WERI-Rb-1 (cell line): ENCODE results near the gene SPRED2.
A peak's percentile ranks its signal among the peaks of the same experiment; 100 is the strongest.

ENCODE experiments used
- DNase-seq: peaks from one replicate; pipeline ENCODE4 v3.0.0-alpha.2; 2020
- H3K27ac ChIP-seq: fragments of 250-450 bp; sonication (Bioruptor Pico); 2 replicates; pipeline ENCODE4 v1.5.1; 2020; ENCODE audit warnings: mild to moderate bottlenecking, moderate library complexity
- H3K27me3 ChIP-seq: fragments of 250-450 bp; sonication (Bioruptor Pico); 2 replicates; pipeline ENCODE4 v1.5.1; 2021; ENCODE audit warnings: mild to moderate bottlenecking, low read depth, moderate library complexity; ENCODE audit not compliant: insufficient read depth, severe bottlenecking
- H3K36me3 ChIP-seq: fragments of 250-450 bp; sonication (Bioruptor Pico); 2 replicates; pipeline ENCODE4 v1.5.1; 2020; ENCODE audit warnings: mild to moderate bottlenecking, moderate library complexity
- H3K4me3 ChIP-seq: 2 replicates; pipeline ENCODE4 v1.5.1; 2011; ENCODE audit warnings: low read depth, mild to moderate bottlenecking, control low read depth, low read length
- H3K9me3 ChIP-seq: fragments of 250-450 bp; sonication (Bioruptor Pico); 2 replicates; pipeline ENCODE4 v1.5.1; 2021; ENCODE audit warnings: mild to moderate bottlenecking, moderate library complexity; ENCODE audit not compliant: severe bottlenecking
- TF ChIP-seq, protein P1 (sequence below): IDR thresholded peaks from 2 replicates; pipeline ENCODE4 v1.5.1; 2011; ENCODE audit warnings: low read depth, mild to moderate bottlenecking, control low read depth, inconsistent platforms, low read length

Gene SPRED2

DNA sequence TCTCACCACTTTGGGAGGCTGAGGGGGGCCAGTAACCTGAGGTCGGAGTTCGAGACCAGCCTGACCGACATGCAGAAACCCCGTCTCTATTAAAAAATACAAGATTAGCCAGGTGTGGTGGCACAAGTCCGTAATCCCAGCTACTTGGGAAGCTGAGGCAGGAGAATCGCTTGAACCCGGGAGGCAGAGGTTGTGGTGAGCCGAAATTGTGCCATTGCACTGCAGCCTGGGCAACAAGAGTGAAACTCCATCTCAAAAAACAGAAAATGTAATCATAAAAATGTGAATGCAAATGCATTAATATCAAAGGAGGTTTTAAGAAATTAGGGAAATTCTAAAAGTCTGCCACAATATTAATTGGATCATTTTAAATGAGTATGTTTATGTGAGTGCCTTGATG lies 159.1 kb downstream of the SPRED2 start:
- Histone ChIP-seq H3K27ac (no peak overlapping the region), H3K4me3 (no peak overlapping the region), H3K27me3 (no peaks in the 10 kb centered on the region), H3K9me3 (no peaks in the 10 kb centered on the region), H3K36me3 (peaks cover under 1% of the 10 kb centered on the region)
- TF ChIP-seq, protein P1, sequence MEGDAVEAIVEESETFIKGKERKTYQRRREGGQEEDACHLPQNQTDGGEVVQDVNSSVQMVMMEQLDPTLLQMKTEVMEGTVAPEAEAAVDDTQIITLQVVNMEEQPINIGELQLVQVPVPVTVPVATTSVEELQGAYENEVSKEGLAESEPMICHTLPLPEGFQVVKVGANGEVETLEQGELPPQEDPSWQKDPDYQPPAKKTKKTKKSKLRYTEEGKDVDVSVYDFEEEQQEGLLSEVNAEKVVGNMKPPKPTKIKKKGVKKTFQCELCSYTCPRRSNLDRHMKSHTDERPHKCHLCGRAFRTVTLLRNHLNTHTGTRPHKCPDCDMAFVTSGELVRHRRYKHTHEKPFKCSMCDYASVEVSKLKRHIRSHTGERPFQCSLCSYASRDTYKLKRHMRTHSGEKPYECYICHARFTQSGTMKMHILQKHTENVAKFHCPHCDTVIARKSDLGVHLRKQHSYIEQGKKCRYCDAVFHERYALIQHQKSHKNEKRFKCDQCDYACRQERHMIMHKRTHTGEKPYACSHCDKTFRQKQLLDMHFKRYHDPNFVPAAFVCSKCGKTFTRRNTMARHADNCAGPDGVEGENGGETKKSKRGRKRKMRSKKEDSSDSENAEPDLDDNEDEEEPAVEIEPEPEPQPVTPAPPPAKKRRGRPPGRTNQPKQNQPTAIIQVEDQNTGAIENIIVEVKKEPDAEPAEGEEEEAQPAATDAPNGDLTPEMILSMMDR, result no peak
- no peak for DNase-seq

DNA sequence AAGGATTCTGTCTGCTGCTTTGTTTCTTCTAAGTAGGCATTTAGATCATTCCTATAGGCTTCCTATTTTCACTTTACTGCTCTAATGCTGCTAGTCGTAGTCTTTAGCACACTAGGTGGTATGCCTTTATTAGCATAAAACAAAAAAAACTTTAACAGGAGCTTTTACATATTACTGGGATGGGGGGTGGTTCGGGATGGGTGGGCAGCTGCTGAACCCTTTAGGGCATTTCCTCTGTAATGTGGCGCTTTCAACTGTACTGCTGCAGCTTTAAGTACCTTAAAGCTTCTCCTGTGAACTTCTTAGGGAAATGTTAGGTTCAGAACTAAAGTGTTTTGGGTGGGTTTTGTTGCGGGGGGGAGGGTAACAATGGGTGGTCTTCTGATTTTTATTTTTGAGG lies 163.4 kb downstream of the SPRED2 start:
- Histone ChIP-seq H3K27ac (no peak overlapping the region), H3K36me3 (peaks cover 37% of the 10 kb centered on the region), H3K9me3 (no peaks in the 10 kb centered on the region), H3K27me3 (no peaks in the 10 kb centered on the region), H3K4me3 (no peak overlapping the region)
- TF ChIP-seq, protein P1, result no peak
- DNase-seq, result no peak

DNA sequence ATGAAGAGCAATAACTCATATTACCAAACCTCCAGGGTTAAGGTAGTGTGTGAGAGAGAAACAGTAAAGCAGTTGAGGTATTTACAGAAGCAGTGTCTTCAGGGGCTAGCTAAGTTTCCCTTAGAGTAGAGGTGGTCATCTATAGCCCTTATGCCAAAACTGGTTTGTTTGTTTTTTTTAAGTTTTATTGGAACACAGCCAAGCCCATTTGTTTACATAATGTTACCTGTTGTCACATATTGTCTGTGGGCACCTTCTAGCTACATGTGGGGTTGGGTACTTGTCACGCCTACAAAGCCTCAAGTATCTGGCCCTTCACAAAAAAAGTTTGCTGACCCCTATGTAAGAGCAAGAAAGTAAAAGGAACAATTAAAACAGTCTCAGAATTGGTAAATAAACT lies 165.4 kb downstream of the SPRED2 start:
- DNase-seq, result no peak
- Histone ChIP-seq H3K36me3 (peaks cover 41% of the 10 kb centered on the region), H3K27ac (no peak overlapping the region), H3K9me3 (no peaks in the 10 kb centered on the region), H3K4me3 (no peak overlapping the region), H3K27me3 (no peaks in the 10 kb centered on the region)
- TF ChIP-seq, protein P1, result no peak

DNA sequence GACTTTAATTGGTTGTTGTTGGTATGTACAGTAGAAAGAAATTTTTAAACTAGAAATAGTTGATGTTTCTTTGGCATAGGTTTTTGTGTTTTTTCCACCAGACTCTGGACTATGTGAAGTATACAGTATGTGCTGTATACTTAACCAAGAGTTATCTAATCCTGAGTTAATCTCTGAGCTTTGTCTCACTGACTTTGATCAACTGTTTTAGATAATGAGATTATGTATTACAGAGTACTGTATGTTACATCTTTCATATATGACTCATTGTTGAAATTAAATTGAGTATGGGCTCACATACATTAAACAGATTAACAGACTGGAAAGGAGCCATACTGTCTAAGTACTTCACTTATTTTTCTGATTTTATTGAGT lies 166.7 kb downstream of the SPRED2 start:
- no peaks in the 10 kb centered on the region for H3K9me3 ChIP-seq
- H3K4me3 ChIP-seq, result no peak overlapping the region
- DNase-seq, result no peak
- TF ChIP-seq, protein P1, result no peak
- H3K27ac ChIP-seq, result peak overlapping the region; percentile 56
- no peaks in the 10 kb centered on the region for H3K27me3 ChIP-seq
- H3K36me3 ChIP-seq, result peaks cover 49% of the 10 kb centered on the region

DNA sequence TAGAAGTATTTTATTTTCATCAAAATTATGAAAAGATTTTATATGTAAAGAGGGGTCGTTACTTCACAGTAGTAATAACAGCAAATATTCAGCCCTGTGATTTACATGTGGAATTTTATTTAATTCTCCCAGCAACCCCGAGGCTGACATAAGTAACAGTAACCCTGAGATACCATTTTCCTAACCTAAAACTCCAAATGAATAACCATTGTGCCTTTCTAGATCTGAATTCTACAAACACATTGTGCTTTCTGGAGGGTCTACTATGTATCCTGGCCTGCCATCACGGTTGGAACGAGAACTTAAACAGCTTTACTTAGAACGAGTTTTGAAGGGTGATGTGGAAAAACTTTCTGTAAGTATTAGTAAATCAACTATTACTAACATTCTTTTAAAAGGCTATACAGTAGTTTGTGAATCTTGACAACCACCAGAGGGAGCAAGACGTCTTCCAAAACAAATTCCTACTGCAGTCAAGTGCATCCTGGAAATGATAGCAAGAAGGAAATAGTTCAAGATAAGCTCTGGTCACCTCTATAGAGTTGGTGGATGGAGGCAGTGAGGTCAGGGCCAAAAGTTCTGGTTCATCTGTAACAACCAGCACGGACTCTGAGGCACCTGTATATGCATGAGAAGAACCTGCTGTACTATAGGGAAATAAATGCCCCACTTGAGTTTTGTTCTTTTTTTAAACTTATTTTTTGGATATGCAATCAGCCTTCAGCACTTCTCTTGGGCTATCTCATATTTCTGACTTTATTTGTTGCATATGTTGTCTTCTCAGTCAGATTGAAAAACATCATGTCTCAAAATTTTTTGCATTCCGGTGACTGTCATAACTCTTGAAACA lies 167.4 kb downstream of the SPRED2 start:
- H3K27ac ChIP-seq, result no peak overlapping the region
- peak; percentile 39 for DNase-seq

More for the DNA sequence above, 167.4 kb downstream of the SPRED2 start:
- no peak overlapping the region for H3K4me3 ChIP-seq
- TF ChIP-seq, protein P1, result peak; percentile 57
- H3K36me3 ChIP-seq, result peaks cover 49% of the 10 kb centered on the region
- no peaks in the 10 kb centered on the region for H3K9me3 ChIP-seq
- no peaks in the 10 kb centered on the region for H3K27me3 ChIP-seq
